GM19025 (cell line): ENCODE results near the gene UGT1A10.
"Not testable (repeated sequence)": the region's sequence is repeated elsewhere in the genome, so short reads cannot be mapped to it uniquely, and the experiment has no call there.

Experiments used
- ATAC-seq: cut with Tn5 transposase; IDR thresholded peaks from one replicate; pipeline ENCODE4 v1.9.1; 2021; ENCODE audit warnings: mild to moderate bottlenecking, low read depth, moderate library complexity; ENCODE audit not compliant: unreplicated experiment

UGT1A10 gene

GRCh38 chr2:233636306-233636705 is at the start of gene UGT1A10:
TSS of gene UGT1A10 (plus strand) at chr2:233636448. CDS start at chr2:233636523, 75 bp downstream.
- not testable (repeated sequence) for ATAC-seq

GRCh38 chr2:233588400-233588799 is 47.8 kb upstream of the UGT1A10 start:
- no peak for ATAC-seq

GRCh38 chr2:233592706-233593105 is 43.5 kb upstream of the UGT1A10 start:
- ATAC-seq, result not testable (repeated sequence)

- peak; percentile 69 for ATAC-seq
Observed at GRCh38 chr2:233593201-233593600, 43.0 kb upstream of the UGT1A10 start.

GRCh38 chr2:233597522-233597921 is 38.7 kb upstream of the UGT1A10 start:
- ATAC-seq, result no peak

GRCh38 chr2:233598952-233599351 is 37.3 kb upstream of the UGT1A10 start:
- ATAC-seq, result no peak

- no peak for ATAC-seq
Observed at GRCh38 chr2:233600386-233600785, 35.9 kb upstream of the UGT1A10 start.

- no peak for ATAC-seq
Observed at GRCh38 chr2:233602076-233602475, 34.2 kb upstream of the UGT1A10 start.

GRCh38 chr2:233603520-233603919 is 32.7 kb upstream of the UGT1A10 start:
- no peak for ATAC-seq

GRCh38 chr2:233604826-233605225 is 31.4 kb upstream of the UGT1A10 start:
- no peak for ATAC-seq

- ATAC-seq, result no peak
Observed at GRCh38 chr2:233605680-233606079, 30.6 kb upstream of the UGT1A10 start.

- ATAC-seq, result no peak
Observed at GRCh38 chr2:233611284-233611683, 25.0 kb upstream of the UGT1A10 start.

- ATAC-seq, result not testable (repeated sequence)
Observed at GRCh38 chr2:233617476-233617875, 18.8 kb upstream of the UGT1A10 start, which contains the start of gene UGT1A8. TSS of gene UGT1A8 (plus strand) at chr2:233617633. CDS start at chr2:233617708, 75 bp downstream.

- ATAC-seq, result no peak
Observed at GRCh38 chr2:233620204-233620603, 16.0 kb upstream of the UGT1A10 start.

GRCh38 chr2:233621863-233622262 is 14.4 kb upstream of the UGT1A10 start:
- not testable (repeated sequence) for ATAC-seq

- ATAC-seq, result no peak
Observed at GRCh38 chr2:233627331-233628025, 8.8 kb upstream of the UGT1A10 start.

- ATAC-seq, result no peak
Observed at GRCh38 chr2:233638836-233639235, 2.6 kb downstream of the UGT1A10 start.

- no peak for ATAC-seq
Observed at GRCh38 chr2:233639860-233640259, 3.6 kb downstream of the UGT1A10 start.

GRCh38 chr2:233643128-233643527 is 6.9 kb downstream of the UGT1A10 start:
- no peak for ATAC-seq

GRCh38 chr2:233646033-233646432 is 9.8 kb downstream of the UGT1A10 start:
- ATAC-seq, result not testable (repeated sequence)

- ATAC-seq, result no peak
Observed at GRCh38 chr2:233650981-233651380, 14.7 kb downstream of the UGT1A10 start.

- no peak for ATAC-seq
Observed at GRCh38 chr2:233651430-233651829, 15.2 kb downstream of the UGT1A10 start.
